Caco-2 (cell line): ENCODE measurements around the gene SLC6A17. TPM values are rescaled to one million over a fixed set of nuclear protein-coding genes. Genes with fewer than 3 reads are reported as not detected.

ENCODE experiments used
- BruUV-seq: library from RNA; stranded (reverse); fragments of 400-500 nt; replicated peaks from 2 replicates; lab custom pipeline; 2021; lab: Mats Ljungman, UMichigan
- CTCF ChIA-PET: fragments of 300-600 bp; sonication (Branson Sonifier 250); formaldehyde crosslinking; loops from one replicate; lab custom pipeline; 2022; ENCODE audit warnings: antibody characterized with exemption; lab: Charles Lee
- POLR2A ChIA-PET: fragments of 300-600 bp; sonication (Branson Sonifier 250); formaldehyde crosslinking; loops from one replicate; lab custom pipeline; 2022; ENCODE audit warnings: antibody characterized with exemption; lab: Charles Lee
- DNase-seq, 2 experiments: peaks; one replicate each; pipeline versions ENCODE4 v3.0.0 to v3.0.0-alpha.2; 2020 to 2022
- H3K27me3 ChIP-seq: replicated peaks from 2 replicates; pipeline ENCODE4 v1.6.0; 2011; ENCODE audit warnings: low read length; ENCODE audit not compliant: control insufficient read depth, insufficient read depth
- H3K36me3 ChIP-seq: 2 replicates; pipeline ENCODE4 v1.5.1; 2011; ENCODE audit warnings: low read length; ENCODE audit not compliant: control insufficient read depth, insufficient read depth
- H3K4me1 ChIP-seq: fragments of 250-450 bp; sonication (Bioruptor Pico); 2 replicates; pipeline ENCODE4 v1.5.1; 2020; ENCODE audit warnings: mild to moderate bottlenecking
- H3K4me3 ChIP-seq: 2 replicates; pipeline ENCODE4 v1.5.1; 2011; ENCODE audit warnings: low read depth, mild to moderate bottlenecking, control low read depth, low read length
- H3K9me3 ChIP-seq: fragments of 250-450 bp; sonication (Bioruptor Pico); 2 replicates; pipeline ENCODE4 v1.5.1; 2020; ENCODE audit warnings: mild to moderate bottlenecking, moderate library complexity
- H3K27ac Mint-ChIP-seq: one replicate; pipeline ENCODE4 v1.8.0; 2022; ENCODE audit warnings: mixed read lengths; ENCODE audit not compliant: unreplicated experiment
- H3K27me3 Mint-ChIP-seq: one replicate; pipeline ENCODE4 v1.8.0; 2022; ENCODE audit warnings: mixed read lengths; ENCODE audit not compliant: insufficient read depth, unreplicated experiment
- H3K36me3 Mint-ChIP-seq: one replicate; pipeline ENCODE4 v1.8.0; 2022; ENCODE audit warnings: mild to moderate bottlenecking, mixed read lengths; ENCODE audit not compliant: insufficient read depth, unreplicated experiment
- H3K4me1 Mint-ChIP-seq: one replicate; pipeline ENCODE4 v1.8.0; 2022; ENCODE audit warnings: low read depth, mixed read lengths; ENCODE audit not compliant: unreplicated experiment
- H3K4me3 Mint-ChIP-seq: one replicate; pipeline ENCODE4 v1.8.0; 2022; ENCODE audit warnings: mild to moderate bottlenecking, moderate library complexity, mixed read lengths; ENCODE audit not compliant: unreplicated experiment
- H3K9me3 Mint-ChIP-seq: one replicate; pipeline ENCODE4 v1.8.0; 2022; ENCODE audit warnings: mixed read lengths; ENCODE audit not compliant: unreplicated experiment
- intact Hi-C: fragments of 100-400 bp; cut with micrococcal nuclease; formaldehyde crosslinking; loops from one replicate; pipeline ENCODE4 v1.10.0; 2022; ENCODE audit not compliant: unreplicated experiment
- total RNA-seq: library from RNA; stranded (reverse); gene quantifications from 2 replicates; pipeline ENCODE4 v1.2.3, GENCODE V29; 2022
- TF ChIP-seq, protein P1 (sequence below), 2 experiments: fragments of 200-600 bp in 1 of 2; IDR thresholded peaks; 1 replicate in 1 of 2; 2 replicates in 1 of 2; pipeline versions ENCODE4 v1.5.1 to v1.8.0; 2011 to 2022; ENCODE audit warnings: antibody characterized with exemption in 1 of 2, control low read depth in 1 of 2, inconsistent platforms in 1 of 2, low read depth in 1 of 2, low read length in 1 of 2, mild to moderate bottlenecking in 1 of 2, moderate library complexity in 1 of 2; ENCODE audit not compliant: insufficient read depth in 1 of 2, severe bottlenecking in 1 of 2, unreplicated experiment in 1 of 2

Gene SLC6A17
- total RNA-seq, 1 experiment from 2014 or later: not detected

- H3K9me3 Mint-ChIP-seq: no peaks in the 10 kb centered on the region
- no TSS peak for BruUV-seq
- no peak overlapping the region for H3K4me3 Mint-ChIP-seq
- no peak overlapping the region for H3K27ac Mint-ChIP-seq
- H3K27me3 Mint-ChIP-seq: peaks cover 3% of the 10 kb centered on the region
- no peaks in the 10 kb centered on the region for H3K4me1 Mint-ChIP-seq
- Histone ChIP-seq H3K27me3 (no peaks in the 10 kb centered on the region; the same call in 1 of the 2 replicates), H3K9me3 (no peaks in the 10 kb centered on the region), H3K4me3 (no peak overlapping the region), H3K4me1 (no peaks in the 10 kb centered on the region), H3K36me3 (no peaks in the 10 kb centered on the region)
- intact Hi-C loops: no loop called here
- CTCF ChIA-PET: no interaction called here
- POLR2A ChIA-PET: no interaction called here
- no peaks in the 10 kb centered on the region for H3K36me3 Mint-ChIP-seq
- TF ChIP-seq, protein P1, sequence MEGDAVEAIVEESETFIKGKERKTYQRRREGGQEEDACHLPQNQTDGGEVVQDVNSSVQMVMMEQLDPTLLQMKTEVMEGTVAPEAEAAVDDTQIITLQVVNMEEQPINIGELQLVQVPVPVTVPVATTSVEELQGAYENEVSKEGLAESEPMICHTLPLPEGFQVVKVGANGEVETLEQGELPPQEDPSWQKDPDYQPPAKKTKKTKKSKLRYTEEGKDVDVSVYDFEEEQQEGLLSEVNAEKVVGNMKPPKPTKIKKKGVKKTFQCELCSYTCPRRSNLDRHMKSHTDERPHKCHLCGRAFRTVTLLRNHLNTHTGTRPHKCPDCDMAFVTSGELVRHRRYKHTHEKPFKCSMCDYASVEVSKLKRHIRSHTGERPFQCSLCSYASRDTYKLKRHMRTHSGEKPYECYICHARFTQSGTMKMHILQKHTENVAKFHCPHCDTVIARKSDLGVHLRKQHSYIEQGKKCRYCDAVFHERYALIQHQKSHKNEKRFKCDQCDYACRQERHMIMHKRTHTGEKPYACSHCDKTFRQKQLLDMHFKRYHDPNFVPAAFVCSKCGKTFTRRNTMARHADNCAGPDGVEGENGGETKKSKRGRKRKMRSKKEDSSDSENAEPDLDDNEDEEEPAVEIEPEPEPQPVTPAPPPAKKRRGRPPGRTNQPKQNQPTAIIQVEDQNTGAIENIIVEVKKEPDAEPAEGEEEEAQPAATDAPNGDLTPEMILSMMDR (IDR thresholded peaks at IDR 0.05; ENCODE audit: insufficient read depth in 1 of 2, low read depth in 1 of 2, low read length in 1 of 2, severe bottlenecking in 1 of 2, unreplicated experiment in 1 of 2): no peak
- no peak for DNase-seq
These were observed 5.9 kb upstream of the SLC6A17 start for GRCh38 chr1:110144366-110144765.

- H3K27me3 ChIP-seq: no peaks in the 10 kb centered on the region
- DNase-seq: peak in 1 of 2 experiments; percentile 3
- no peaks in the 10 kb centered on the region for H3K4me1 ChIP-seq
- ChIA-PET POLR2A (no interaction called here), CTCF (no interaction called here)
- Mint-ChIP-seq H3K27me3 (no peaks in the 10 kb centered on the region), H3K4me1 (no peaks in the 10 kb centered on the region), H3K36me3 (no peaks in the 10 kb centered on the region), H3K9me3 (no peaks in the 10 kb centered on the region), H3K4me3 (no peak overlapping the region), H3K27ac (no peak overlapping the region)
- TF ChIP-seq, protein P1 (IDR thresholded peaks at IDR 0.05; ENCODE audit: insufficient read depth in 1 of 2, low read depth in 1 of 2, low read length in 1 of 2, severe bottlenecking in 1 of 2, unreplicated experiment in 1 of 2): peak in 1 of 2 experiments; percentile 42
- H3K4me3 ChIP-seq: no peak overlapping the region
- no peaks in the 10 kb centered on the region for H3K9me3 ChIP-seq
- BruUV-seq: no TSS peak
- H3K36me3 ChIP-seq: no peaks in the 10 kb centered on the region
- intact Hi-C loops: no loop called here
These were observed 1.3 kb upstream of the SLC6A17 start for GRCh38 chr1:110148961-110149360.

- BruUV-seq: no TSS peak
- TF ChIP-seq, protein P1 (IDR thresholded peaks at IDR 0.05; ENCODE audit: insufficient read depth in 1 of 2, low read depth in 1 of 2, low read length in 1 of 2, severe bottlenecking in 1 of 2, unreplicated experiment in 1 of 2): no peak
- Mint-ChIP-seq H3K27me3 (peaks cover 4% of the 10 kb centered on the region), H3K27ac (no peak overlapping the region), H3K4me1 (no peaks in the 10 kb centered on the region), H3K36me3 (no peaks in the 10 kb centered on the region), H3K9me3 (no peaks in the 10 kb centered on the region), H3K4me3 (no peak overlapping the region)
- Histone ChIP-seq H3K4me1 (no peaks in the 10 kb centered on the region), H3K36me3 (no peaks in the 10 kb centered on the region), H3K27me3 (no peaks in the 10 kb centered on the region), H3K4me3 (no peak overlapping the region), H3K9me3 (no peaks in the 10 kb centered on the region)
- DNase-seq: no peak
- CTCF ChIA-PET: no interaction called here
- intact Hi-C loops: no loop called here
- POLR2A ChIA-PET: no interaction called here
These were observed 928 bp downstream of the SLC6A17 start for GRCh38 chr1:110151175-110151669.
